GM12873 (cell line): Measurements from ENCODE around the gene GMPR.

Experiments used
- TF ChIP-seq, protein P1 (sequence below): IDR thresholded peaks from 2 replicates; pipeline ENCODE4 v1.5.1; 2012; ENCODE audit warnings: low read depth, mild to moderate bottlenecking, moderate library complexity, low read length, control low read depth; ENCODE audit not compliant: insufficient read depth; ENCODE audit errors: missing control alignments

Gene GMPR

DNA sequence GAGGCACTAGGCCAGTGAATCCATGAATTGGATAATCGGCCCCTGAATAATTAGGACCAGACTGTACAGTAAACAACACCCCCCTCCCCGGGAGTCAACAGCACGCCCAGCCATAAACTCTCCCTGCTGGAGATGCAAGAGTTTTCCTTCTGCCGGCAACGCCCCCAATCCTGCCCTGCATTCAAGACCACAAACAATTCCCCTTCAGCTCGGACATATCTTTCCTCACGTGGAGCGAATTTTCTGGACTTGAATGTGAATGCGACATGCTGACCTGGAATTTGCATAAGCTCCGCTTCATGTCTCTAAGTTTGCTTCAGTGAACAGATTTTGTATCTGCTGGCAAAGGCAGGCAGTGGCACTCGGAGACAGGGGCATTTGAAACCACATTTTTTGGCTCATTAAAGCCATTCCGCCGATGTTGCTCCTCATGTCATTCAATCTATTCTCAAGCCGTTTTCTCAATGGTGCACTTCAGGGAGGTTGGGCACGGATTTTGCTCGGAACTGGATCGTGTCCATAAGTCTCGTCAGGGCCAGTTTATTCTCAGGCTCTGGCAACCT lies 38.0 kb upstream of the GMPR start:
- TF ChIP-seq, protein P1, sequence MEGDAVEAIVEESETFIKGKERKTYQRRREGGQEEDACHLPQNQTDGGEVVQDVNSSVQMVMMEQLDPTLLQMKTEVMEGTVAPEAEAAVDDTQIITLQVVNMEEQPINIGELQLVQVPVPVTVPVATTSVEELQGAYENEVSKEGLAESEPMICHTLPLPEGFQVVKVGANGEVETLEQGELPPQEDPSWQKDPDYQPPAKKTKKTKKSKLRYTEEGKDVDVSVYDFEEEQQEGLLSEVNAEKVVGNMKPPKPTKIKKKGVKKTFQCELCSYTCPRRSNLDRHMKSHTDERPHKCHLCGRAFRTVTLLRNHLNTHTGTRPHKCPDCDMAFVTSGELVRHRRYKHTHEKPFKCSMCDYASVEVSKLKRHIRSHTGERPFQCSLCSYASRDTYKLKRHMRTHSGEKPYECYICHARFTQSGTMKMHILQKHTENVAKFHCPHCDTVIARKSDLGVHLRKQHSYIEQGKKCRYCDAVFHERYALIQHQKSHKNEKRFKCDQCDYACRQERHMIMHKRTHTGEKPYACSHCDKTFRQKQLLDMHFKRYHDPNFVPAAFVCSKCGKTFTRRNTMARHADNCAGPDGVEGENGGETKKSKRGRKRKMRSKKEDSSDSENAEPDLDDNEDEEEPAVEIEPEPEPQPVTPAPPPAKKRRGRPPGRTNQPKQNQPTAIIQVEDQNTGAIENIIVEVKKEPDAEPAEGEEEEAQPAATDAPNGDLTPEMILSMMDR: no peak

DNA sequence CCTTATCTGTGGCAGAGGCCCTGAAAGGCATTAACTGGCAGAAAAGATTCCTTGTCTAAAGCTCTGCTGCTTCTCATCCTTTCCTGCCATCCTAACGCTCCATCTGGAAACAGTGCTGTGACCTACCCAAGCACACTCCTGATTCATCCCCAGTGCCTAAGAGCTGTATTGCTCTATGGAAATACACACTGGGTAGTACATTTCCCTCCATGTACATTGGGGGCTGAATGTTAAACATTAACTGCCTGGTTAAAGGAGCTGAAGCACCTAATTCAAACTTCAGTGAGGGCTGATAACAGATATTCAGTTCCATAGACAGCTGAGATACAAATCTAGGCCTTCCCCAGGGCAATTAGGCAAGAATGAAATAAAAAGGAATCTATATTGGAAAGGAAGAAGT lies 36.7 kb upstream of the GMPR start:
- TF ChIP-seq, protein P1: no peak

DNA sequence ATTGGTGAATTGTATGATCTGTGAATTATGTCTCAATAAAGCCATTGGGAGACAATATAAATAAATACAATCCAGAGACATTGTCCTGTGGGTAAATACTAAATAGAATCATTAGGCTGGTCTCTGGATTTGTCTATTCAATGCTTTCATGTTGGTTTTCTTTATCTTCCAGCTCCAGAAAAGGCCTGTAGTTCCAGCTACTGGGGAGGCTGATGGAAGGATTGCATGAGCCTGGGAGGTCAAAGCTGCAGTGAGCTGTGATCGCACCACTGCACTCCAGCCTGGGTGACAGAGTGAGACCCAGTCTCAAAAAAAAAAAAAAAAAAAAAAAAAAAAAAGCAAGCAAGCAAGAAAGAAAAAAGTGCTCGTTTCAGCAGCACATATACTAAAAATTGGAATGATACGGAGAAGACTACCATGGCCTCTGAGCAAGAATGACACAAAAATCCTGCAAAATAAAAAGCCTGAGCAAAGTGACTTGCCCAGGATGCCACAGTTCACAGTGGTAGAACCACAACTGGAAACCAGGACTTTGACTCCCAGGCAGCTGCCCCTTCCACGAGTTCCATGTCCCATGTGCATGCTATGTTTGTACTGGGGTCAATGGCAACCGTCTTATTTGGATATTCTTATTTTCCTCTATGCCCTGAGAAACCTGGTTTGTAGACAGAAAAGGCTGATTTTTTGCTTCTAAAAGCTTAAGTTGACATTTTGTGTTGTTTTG lies 33.6 kb upstream of the GMPR start:
- TF ChIP-seq, protein P1: no peak

DNA sequence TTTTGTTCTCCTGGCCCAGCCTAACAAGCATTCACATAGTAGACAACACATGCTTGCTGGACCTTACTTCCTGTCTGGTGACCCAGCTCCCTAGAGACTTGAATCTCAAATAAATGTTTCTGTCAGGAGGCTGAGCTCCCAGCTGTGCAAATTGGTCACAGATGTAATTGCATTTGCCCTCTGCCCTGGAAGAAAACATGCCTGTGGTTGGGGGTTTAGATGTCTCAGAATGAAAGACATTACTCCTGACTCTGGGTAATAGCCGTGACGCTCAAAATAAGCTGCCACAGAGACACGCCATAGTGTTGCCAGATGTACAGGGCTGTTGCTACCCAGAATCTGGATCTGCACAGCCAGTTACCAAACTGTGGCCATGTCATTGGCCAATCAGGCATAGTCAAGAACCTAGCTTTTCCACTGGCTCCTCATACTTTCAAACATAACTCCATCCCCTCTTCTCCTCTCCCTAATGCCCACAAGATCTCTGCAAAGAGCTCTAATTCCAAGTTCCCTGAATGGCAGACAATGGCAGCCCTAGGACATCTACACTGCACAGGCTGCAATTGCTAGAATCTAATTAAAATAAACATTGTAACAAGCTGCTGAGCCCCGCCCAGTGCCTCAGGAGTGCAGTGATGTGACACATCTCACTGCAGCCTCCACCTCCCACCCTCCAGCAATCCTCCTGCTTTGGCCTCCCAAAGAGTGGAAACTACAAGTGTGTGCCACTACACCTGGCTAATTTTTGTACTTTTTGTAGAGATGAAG lies 32.8 kb upstream of the GMPR start:
- TF ChIP-seq, protein P1: no peak

DNA sequence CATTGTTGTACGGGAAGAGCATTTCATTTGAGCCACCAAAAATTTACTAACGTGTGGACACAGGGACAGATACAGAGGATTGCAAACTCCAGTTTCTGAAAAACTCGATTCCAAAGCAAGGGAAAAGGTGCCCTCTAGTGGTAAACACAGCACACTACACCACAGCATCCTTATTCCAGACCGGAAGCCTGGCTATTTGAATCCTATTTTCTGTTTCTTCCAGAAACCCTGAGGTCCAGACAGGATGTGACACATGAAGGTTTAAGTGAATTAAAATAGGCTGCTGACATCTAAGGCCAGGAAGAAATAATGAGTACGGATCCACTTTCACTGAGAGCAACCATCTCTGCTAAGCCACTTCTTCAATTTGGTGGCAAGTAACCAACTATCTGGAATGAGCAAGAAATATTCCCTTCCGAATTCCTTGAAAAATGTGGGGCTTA lies 31.8 kb upstream of the GMPR start:
- TF ChIP-seq, protein P1: peak; percentile 94

DNA sequence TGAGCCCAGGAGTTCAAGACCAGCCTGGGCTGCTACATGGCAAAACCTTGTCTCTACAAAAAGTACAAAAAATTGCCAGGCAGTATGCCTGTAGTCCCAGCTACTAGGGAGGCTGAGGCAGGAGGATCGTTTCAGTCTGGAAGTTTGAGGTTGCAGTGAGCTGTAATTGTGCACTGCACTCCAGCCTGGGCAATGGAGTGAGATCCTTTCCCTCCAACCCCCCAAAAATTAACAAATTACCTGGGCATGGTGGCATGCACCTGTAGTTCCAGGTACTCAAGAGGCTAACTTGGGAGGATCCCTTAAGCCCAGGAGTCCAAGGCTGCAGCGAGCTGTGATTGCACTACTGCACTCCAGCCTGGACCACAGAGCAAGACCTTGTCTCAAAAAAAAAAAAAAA lies 29.4 kb upstream of the GMPR start:
- TF ChIP-seq, protein P1: no peak

DNA sequence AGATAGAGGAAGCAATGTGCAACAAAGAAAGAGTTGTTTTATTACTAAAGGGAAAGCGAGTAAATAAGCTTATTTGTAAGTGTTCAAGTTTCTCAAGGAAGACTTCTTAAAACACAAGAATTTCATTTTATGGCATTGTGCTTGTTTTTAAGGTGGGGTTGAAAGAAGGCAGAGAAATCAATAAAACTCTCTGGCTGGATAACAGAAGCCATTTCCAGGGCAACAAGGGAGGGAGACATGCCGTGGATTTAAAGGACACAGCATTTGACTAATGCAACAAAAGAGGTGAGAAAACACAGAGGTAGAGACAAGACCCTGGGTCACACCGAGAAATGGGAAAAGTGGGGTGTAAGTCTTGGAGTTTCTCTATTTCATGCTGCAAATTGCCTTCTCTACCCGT lies 28.8 kb upstream of the GMPR start:
- TF ChIP-seq, protein P1: no peak
